ENCODE results near the gene PTPRN2.
"Not testable (repeated sequence)": the region's sequence is repeated elsewhere in the genome, so short reads cannot be mapped to it uniquely, and the experiment has no call there.

GRCh38 chr7:158523877-158524276 is 63.7 kb downstream of the PTPRN2 start:
- not testable (repeated sequence) for TF ChIP-seq EZH2phosphoT487 (IDR thresholded peaks at IDR 0.05; ENCODE audit: borderline replicate concordance, low read depth, low read length); CTCF (conservative IDR thresholded peaks at IDR 0.05; ENCODE audit: low read length)

All from OCI-LY7 (cell line).